ENCODE measurements around the gene MSRB3. TPM values are rescaled to one million over a fixed set of nuclear protein-coding genes. Genes with fewer than 3 reads are reported as not detected.
"Not testable (repeated sequence)": the region's sequence is repeated elsewhere in the genome, so short reads cannot be mapped to it uniquely, and the experiment has no call there.

Gene MSRB3
- total and polyA plus RNA-seq, 2 of the 4 experiments (the other 2 are of a cell fraction): 31.7 to 35.7 TPM

DNA sequence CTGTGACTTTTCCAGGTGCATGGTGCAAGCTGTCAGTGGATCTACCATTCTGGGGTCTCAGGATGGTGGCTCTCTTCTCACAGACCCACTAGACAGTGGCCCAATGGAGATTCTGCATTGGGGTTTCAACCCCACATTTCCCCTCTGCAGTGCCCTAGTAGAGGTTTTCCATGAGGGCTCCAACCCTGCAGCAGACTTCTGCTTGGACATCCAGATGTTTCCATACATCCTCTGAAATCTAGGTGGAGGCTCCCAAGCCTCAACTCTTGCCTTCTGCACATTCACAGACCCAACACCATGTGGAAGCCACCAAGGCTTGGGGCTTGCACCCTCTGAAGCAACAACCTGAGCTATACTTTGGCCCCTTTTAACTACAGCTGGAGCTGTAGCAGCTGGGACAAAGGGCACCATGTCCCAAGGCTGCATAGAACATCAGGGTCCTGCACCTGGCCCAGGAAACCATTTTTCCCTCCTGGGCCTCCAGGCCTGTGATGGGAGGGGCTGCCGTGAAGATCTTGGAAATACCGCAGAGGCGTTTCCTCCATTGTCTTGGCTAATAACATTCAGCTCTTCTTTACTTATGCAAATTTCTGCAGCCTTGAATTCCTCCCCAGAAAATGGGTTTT, 205.5 kb downstream of the MSRB3 start:
- H4K91ac ChIP-seq (ENCODE audit: insufficient read depth, low read depth, low read length): not testable (repeated sequence)
- WGBS, 2 experiments (ENCODE audit: extremely low coverage in 2 of 2, insufficient read length in 1 of 2): 100% methylated on average over 1 of the region's 3 CpGs; no CpG with 5 or more reads in 1 of the 2 experiments

More for the DNA sequence above, 205.5 kb downstream of the MSRB3 start:
- H3K9me3 ChIP-seq (ENCODE audit: control insufficient read depth, insufficient read depth, low read length); H3K56ac ChIP-seq (ENCODE audit: extremely low read depth, insufficient read depth, low read length); H3K79me1 ChIP-seq (ENCODE audit: low read depth in 1 of 2, low read length in 2 of 2); H3K23ac ChIP-seq (ENCODE audit: low read depth, low read length); in situ Hi-C loops (cut with MboI; ENCODE audit: low sequenced_read_pairs); H3K18ac ChIP-seq (ENCODE audit: low read depth, low read length); H2BK120ac ChIP-seq (ENCODE audit: low read depth, low read length); H3K4me2 ChIP-seq (ENCODE audit: low read depth, low read length); H3K27me3 ChIP-seq (ENCODE audit: control insufficient read depth, insufficient read depth, low read length); H3K4me1 ChIP-seq (ENCODE audit: control insufficient read depth, insufficient read depth, low read length); H4K8ac ChIP-seq (ENCODE audit: low read depth in 2 of 2, low read length in 2 of 2); H3K14ac ChIP-seq (replicated peaks; ENCODE audit: low read depth, low read length); H3K36me3 ChIP-seq (ENCODE audit: control insufficient read depth, insufficient read depth, low read length); BruUV-seq (replicated peaks); CTCF ChIA-PET; H2AK9ac ChIP-seq (replicated peaks; ENCODE audit: low read depth, low read length, poor library complexity); H2BK5ac ChIP-seq (ENCODE audit: low read depth, low read length, poor library complexity, severe bottlenecking); H3K27ac ChIP-seq (ENCODE audit: insufficient read depth, low read length); ATAC-seq (ENCODE audit: low read depth); H4K20me1 ChIP-seq (ENCODE audit: insufficient read depth, low read length); DNase-seq; POLR2A ChIA-PET (ENCODE audit: unreplicated experiment); H3K4me3 ChIP-seq (ENCODE audit: insufficient read depth, low read depth, low read length); H3K4ac ChIP-seq (ENCODE audit: low read depth, low read length); dilution Hi-C loops (cut with HindIII; ENCODE audit: low sequenced_read_pairs, unreplicated experiment); H2BK15ac ChIP-seq (ENCODE audit: low read depth, low read length); H2AK5ac ChIP-seq (ENCODE audit: low read depth, low read length); H3K9me1 ChIP-seq (ENCODE audit: insufficient read depth, low read length); H4K5ac ChIP-seq (ENCODE audit: low read depth, low read length); intact Hi-C loops (cut with micrococcal nuclease); H2AFZ ChIP-seq (replicated peaks; ENCODE audit: low read length, poor library complexity); H2BK20ac ChIP-seq (ENCODE audit: low read depth, low read length); H3K9ac ChIP-seq (ENCODE audit: low read depth, low read length): not testable (repeated sequence)

Data from IMR-90 (cell line).